ENCODE data around the gene FUT7.

FUT7 gene

DNA sequence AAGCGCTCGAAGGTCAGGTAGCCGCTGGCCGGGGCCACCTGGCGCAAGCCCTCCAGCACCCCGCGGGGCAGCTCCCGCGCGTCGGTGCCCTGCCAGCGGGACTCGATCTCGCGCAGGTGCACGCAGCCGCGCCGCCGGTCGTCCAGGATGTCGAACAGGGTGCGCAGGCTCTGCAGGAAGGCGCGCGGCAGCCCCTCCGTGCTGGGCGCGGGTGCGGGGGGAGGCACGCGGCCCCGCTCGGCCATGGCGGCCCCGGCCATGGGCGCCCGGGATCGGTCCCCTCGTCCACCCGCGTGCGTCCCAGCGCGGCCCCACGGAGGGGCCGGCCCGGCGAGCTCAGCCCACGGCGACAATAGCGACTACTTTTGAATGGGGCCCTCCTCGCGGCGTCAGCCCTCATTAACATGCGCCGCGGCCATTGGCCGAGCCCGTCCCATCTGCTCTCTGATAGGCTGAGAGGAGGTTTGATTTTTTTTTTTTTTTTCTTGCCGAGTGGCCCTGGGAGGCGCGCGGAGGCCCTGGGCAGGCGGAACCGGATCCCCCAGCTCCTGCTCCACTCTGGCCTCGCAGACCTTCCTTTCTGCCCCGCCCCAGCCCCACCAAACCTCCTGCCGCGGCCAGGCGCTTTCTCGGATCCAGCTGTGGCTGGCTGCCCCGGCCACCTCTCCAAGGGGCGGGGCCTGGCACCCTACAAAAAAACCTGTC lies 38.5 kb upstream of the FUT7 start, which contains the start of gene SAPCD2 (continued):
- TF ChIP-seq ZNF398 (tag by site-specific recombination; IDR thresholded peaks at IDR 0.05) (no peak), TRIM28 (IDR thresholded peaks at IDR 0.05; ENCODE audit: borderline replicate concordance, low read length) (no peak), ZNF560 (tag by site-specific recombination; IDR thresholded peaks at IDR 0.05; ENCODE audit: borderline replicate concordance) (no peak), ZNF449 (tag by site-specific recombination; IDR thresholded peaks at IDR 0.05) (peak; percentile 79), ZNF19 (tag by site-specific recombination; IDR thresholded peaks at IDR 0.05; ENCODE audit: low read depth) (no peak), ZNF248 (tag by site-specific recombination; IDR thresholded peaks at IDR 0.05) (no peak), ZNF473 (tag by site-specific recombination; IDR thresholded peaks at IDR 0.05) (no peak), ZSCAN23 (tag by site-specific recombination; IDR thresholded peaks at IDR 0.05) (no peak), REPIN1 (tag by site-specific recombination; IDR thresholded peaks at IDR 0.05; ENCODE audit: low read depth) (no peak)

DNA sequence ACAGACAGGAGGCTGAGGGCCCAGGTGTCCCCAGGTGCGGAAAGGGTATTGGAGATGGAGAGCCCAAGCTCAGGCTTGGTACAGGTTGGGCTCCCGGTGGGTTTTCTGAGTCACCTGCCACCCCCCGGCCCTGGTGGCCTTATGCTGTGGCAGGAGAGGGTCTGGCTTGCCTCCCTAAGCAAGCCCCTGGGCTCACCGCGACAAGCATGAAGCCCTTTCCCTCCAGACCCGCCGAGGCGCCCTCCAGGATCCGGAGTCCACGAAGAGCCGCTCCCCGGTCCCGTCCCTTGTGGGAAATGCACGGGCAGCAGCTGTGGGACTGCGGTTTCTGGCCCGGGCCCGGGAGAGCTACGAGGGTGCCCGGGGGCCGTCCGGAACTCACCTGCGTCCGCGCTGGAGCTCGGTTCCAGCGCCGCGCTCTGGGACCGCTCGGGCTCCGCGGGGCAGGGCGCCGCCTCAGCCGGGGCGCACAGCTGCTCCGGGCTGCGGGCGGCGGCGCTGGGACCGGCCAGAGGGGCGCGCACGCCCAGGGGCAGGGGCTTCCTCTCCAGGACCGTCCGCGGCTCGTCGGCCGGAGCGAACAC lies 37.7 kb upstream of the FUT7 start:
- Histone ChIP-seq H3K27ac (ENCODE audit: extremely low read depth, low read depth, low read length) (peak overlapping the region; percentile 71; the same call in 1 of the 2 replicates), H3K36me3 (ENCODE audit: control insufficient read depth in 2 of 2, insufficient read depth in 1 of 2, low read length in 2 of 2) (peaks cover 0 to 13% of the 10 kb centered on the region in 2 experiments; a peak in 1 of 3 replicates), H3K4me3 (ENCODE audit: low read depth, low read length) (peak overlapping the region; percentile 27), H3K4me1 (ENCODE audit: control insufficient read depth, insufficient read depth, low read length) (peaks cover 10% of the 10 kb centered on the region; the same call in 1 of the 2 replicates), H3K9me3 (ENCODE audit: control insufficient read depth, insufficient read depth, low read depth, low read length) (no peaks in the 10 kb centered on the region)
- CTCF ChIA-PET, result interaction anchor here (0.6 to 11.3 kb wide), 12 partner anchors 13 to 294 kb away, joined by 3 to 237 read pairs (median 22); partner anchors contain the start of genes ABCA2, CYSRT1, ENTPD2 and LRRC26
- POLR2A ChIA-PET, result interaction anchor here (0.6 to 9.1 kb wide), 19 partner anchors 9 to 723 kb away, joined by 3 to 137 read pairs (median 3); partner anchors contain the start of genes ENTPD2, EXD3, MAN1B1 and NOXA1
- TF ChIP-seq ZNF600 (tag by site-specific recombination; IDR thresholded peaks at IDR 0.05) (peak; percentile 40; the same call in 1 of the 2 replicates), ZNF324 (tag by site-specific recombination; IDR thresholded peaks at IDR 0.05) (no peak), ZSCAN18 (tag by site-specific recombination; IDR thresholded peaks at IDR 0.05) (no peak), ZNF449 (tag by site-specific recombination; IDR thresholded peaks at IDR 0.05) (peak; percentile 97), ZNF48 (tag by site-specific recombination; IDR thresholded peaks at IDR 0.05) (no peak), ZNF169 (tag by site-specific recombination; IDR thresholded peaks at IDR 0.05) (no peak), ZBTB20 (tag by site-specific recombination; IDR thresholded peaks at IDR 0.05) (peak; percentile 61; the same call in 1 of the 2 replicates), ZNF302 (tag by site-specific recombination; IDR thresholded peaks at IDR 0.05; ENCODE audit: low read depth) (no peak), ZNF341 (tag by site-specific recombination; IDR thresholded peaks at IDR 0.05; ENCODE audit: low read depth) (no peak), ZBTB48 (tag by site-specific recombination; IDR thresholded peaks at IDR 0.05) (peak; percentile 42; the same call in 1 of the 2 replicates), ZFP3 (tag by site-specific recombination; IDR thresholded peaks at IDR 0.05; ENCODE audit: low read depth) (no peak), ZSCAN30 (tag by site-specific recombination; IDR thresholded peaks at IDR 0.05) (no peak), ZNF670 (tag by site-specific recombination; IDR thresholded peaks at IDR 0.05; ENCODE audit: low read depth) (no peak), REPIN1 (tag by site-specific recombination; IDR thresholded peaks at IDR 0.05; ENCODE audit: low read depth) (no peak)
- TF ChIP-seq, protein P1, sequence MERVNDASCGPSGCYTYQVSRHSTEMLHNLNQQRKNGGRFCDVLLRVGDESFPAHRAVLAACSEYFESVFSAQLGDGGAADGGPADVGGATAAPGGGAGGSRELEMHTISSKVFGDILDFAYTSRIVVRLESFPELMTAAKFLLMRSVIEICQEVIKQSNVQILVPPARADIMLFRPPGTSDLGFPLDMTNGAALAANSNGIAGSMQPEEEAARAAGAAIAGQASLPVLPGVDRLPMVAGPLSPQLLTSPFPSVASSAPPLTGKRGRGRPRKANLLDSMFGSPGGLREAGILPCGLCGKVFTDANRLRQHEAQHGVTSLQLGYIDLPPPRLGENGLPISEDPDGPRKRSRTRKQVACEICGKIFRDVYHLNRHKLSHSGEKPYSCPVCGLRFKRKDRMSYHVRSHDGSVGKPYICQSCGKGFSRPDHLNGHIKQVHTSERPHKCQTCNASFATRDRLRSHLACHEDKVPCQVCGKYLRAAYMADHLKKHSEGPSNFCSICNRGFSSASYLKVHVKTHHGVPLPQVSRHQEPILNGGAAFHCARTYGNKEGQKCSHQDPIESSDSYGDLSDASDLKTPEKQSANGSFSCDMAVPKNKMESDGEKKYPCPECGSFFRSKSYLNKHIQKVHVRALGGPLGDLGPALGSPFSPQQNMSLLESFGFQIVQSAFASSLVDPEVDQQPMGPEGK (tag by site-specific recombination; IDR thresholded peaks at IDR 0.05), result peak; percentile 8; the same call in 1 of the 2 replicates
- TF ChIP-seq, protein P2, sequence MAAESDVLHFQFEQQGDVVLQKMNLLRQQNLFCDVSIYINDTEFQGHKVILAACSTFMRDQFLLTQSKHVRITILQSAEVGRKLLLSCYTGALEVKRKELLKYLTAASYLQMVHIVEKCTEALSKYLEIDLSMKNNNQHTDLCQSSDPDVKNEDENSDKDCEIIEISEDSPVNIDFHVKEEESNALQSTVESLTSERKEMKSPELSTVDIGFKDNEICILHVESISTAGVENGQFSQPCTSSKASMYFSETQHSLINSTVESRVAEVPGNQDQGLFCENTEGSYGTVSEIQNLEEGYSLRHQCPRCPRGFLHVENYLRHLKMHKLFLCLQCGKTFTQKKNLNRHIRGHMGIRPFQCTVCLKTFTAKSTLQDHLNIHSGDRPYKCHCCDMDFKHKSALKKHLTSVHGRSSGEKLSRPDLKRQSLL (tag by site-specific recombination; IDR thresholded peaks at IDR 0.05), result peak; percentile 87
- TF ChIP-seq, protein P3, sequence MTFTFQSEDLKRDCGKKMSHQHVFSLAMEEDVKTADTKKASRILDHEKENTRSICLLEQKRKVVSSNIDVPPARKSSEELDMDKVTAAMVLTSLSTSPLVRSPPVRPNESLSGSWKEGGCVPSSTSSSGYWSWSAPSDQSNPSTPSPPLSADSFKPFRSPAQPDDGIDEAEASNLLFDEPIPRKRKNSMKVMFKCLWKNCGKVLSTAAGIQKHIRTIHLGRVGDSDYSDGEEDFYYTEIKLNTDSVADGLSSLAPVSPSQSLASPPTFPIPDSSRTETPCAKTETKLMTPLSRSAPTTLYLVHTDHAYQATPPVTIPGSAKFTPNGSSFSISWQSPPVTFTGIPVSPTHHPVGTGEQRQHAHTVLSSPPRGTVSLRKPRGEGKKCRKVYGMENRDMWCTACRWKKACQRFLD (tag by site-specific recombination; IDR thresholded peaks at IDR 0.05), result no peak

Measured in HEK293 (cell line).